Panc1 (cell line): ENCODE results near the gene SNAP47.

Source experiments
- CTCF ChIP-seq: fragments of 450-650 bp; IDR thresholded peaks from 2 replicates; pipeline ENCODE4 v1.5.1; 2017; ENCODE audit warnings: mild to moderate bottlenecking
- POLR2AphosphoS5 ChIP-seq: IDR thresholded peaks from 2 replicates; pipeline ENCODE4 v1.6.1; 2012; ENCODE audit warnings: mild to moderate bottlenecking, low read depth, low read length, moderate library complexity
- SIN3A ChIP-seq: IDR thresholded peaks from 2 replicates; pipeline ENCODE4 v1.6.1; 2012; ENCODE audit warnings: low read depth, mild to moderate bottlenecking, low read length, moderate library complexity, borderline replicate concordance; ENCODE audit not compliant: insufficient read depth
- TCF7L2 ChIP-seq: IDR thresholded peaks from 2 replicates; pipeline ENCODE4 v1.6.1; 2011; ENCODE audit warnings: mild to moderate bottlenecking, low read depth, low read length, inconsistent platforms
- TF ChIP-seq, protein P1 (sequence below), 2 experiments: IDR thresholded peaks; 2 replicates each; pipeline ENCODE4 v1.6.1; 2011 to 2012; ENCODE audit warnings: low read depth in 2 of 2, control low read depth in 1 of 2, low read length in 1 of 2, mild to moderate bottlenecking in 1 of 2, moderate library complexity in 1 of 2; ENCODE audit not compliant: insufficient read depth in 1 of 2

GRCh38 chr1:227813962-227814361 is 78.7 kb downstream of the SNAP47 start:
- no peak for TF ChIP-seq CTCF
- TF ChIP-seq POLR2AphosphoS5 = no peak
- TF ChIP-seq, protein P1, sequence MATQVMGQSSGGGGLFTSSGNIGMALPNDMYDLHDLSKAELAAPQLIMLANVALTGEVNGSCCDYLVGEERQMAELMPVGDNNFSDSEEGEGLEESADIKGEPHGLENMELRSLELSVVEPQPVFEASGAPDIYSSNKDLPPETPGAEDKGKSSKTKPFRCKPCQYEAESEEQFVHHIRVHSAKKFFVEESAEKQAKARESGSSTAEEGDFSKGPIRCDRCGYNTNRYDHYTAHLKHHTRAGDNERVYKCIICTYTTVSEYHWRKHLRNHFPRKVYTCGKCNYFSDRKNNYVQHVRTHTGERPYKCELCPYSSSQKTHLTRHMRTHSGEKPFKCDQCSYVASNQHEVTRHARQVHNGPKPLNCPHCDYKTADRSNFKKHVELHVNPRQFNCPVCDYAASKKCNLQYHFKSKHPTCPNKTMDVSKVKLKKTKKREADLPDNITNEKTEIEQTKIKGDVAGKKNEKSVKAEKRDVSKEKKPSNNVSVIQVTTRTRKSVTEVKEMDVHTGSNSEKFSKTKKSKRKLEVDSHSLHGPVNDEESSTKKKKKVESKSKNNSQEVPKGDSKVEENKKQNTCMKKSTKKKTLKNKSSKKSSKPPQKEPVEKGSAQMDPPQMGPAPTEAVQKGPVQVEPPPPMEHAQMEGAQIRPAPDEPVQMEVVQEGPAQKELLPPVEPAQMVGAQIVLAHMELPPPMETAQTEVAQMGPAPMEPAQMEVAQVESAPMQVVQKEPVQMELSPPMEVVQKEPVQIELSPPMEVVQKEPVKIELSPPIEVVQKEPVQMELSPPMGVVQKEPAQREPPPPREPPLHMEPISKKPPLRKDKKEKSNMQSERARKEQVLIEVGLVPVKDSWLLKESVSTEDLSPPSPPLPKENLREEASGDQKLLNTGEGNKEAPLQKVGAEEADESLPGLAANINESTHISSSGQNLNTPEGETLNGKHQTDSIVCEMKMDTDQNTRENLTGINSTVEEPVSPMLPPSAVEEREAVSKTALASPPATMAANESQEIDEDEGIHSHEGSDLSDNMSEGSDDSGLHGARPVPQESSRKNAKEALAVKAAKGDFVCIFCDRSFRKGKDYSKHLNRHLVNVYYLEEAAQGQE (IDR thresholded peaks at IDR 0.05; ENCODE audit: insufficient read depth in 1 of 2, low read depth in 2 of 2, low read length in 1 of 2) = no peak
- TF ChIP-seq TCF7L2 = no peak
- no peak for TF ChIP-seq SIN3A
